HepG2 (cell line): ENCODE measurements around the gene UBE2Q2. TPM values are rescaled to one million over a fixed set of nuclear protein-coding genes. Genes with fewer than 3 reads are reported as not detected.

ENCODE experiments used
- DR1 ChIP-seq: sonication (generic); formaldehyde crosslinking; IDR thresholded peaks from 2 replicates; pipeline ENCODE4 v1.8.0; 2021; ENCODE audit warnings: mild to moderate bottlenecking, missing genetic modification reagents, inconsistent platforms
- HOXA9 ChIP-seq: sonication (generic); formaldehyde crosslinking; IDR thresholded peaks from 2 replicates; pipeline ENCODE4 v1.8.1; 2022; ENCODE audit warnings: missing genetic modification reagents, mild to moderate bottlenecking, moderate library complexity, borderline replicate concordance
- ISX ChIP-seq: sonication (generic); formaldehyde crosslinking; conservative IDR thresholded peaks from 2 replicates; pipeline ENCODE4 v1.5.0; 2020; ENCODE audit warnings: missing genetic modification reagents
- KDM1A ChIP-seq: IDR thresholded peaks from 2 replicates; pipeline ENCODE4 v1.6.1; 2016; ENCODE audit warnings: missing compliant biosample characterization
- SMYD3 ChIP-seq: sonication (generic); formaldehyde crosslinking; IDR thresholded peaks from 2 replicates; pipeline ENCODE4 v1.8.1; 2023; ENCODE audit warnings: mild to moderate bottlenecking, missing genetic modification reagents
- TEAD3 ChIP-seq: optimal IDR thresholded peaks from 2 replicates; pipeline ENCODE3; 2016; ENCODE audit warnings: borderline replicate concordance
- ZMYM3 ChIP-seq: sonication (generic); formaldehyde crosslinking; IDR thresholded peaks from 2 replicates; pipeline ENCODE4 v1.5.1; 2020; ENCODE audit warnings: mild to moderate bottlenecking, missing genetic modification reagents
- polyA plus RNA-seq, 8 experiments: library from polyadenylated mRNA; depleted of rRNA in 3 of 8; stranded (reverse) in 7 of 8; unstranded in 1 of 8; fragments of >200 nt; fragmentation: Illumina TruSeq in 4 of 8; extraction: Trizol in 4 of 8; gene quantifications; 2 replicates each; pipeline versions ENCODE4 v1.2.1 to v1.2.3, GENCODE V29; 2011 to 2016; ENCODE audit warnings: low read depth in 4 of 8, missing spikeins in 1 of 8, mixed read lengths in 1 of 8; ENCODE audit not compliant: insufficient read depth in 1 of 8
- total RNA-seq, 5 experiments: library from RNA; depleted of rRNA; stranded (reverse); fragments of >200 nt; fragmentation: Illumina TruSeq; extraction: Trizol; gene quantifications; 2 replicates each; pipeline ENCODE4 v1.2.3, GENCODE V29; 2016; ENCODE audit warnings: low read depth in 1 of 5
- TF ChIP-seq, protein P1 (sequence below): sonication (generic); formaldehyde crosslinking; IDR thresholded peaks from 2 replicates; pipeline ENCODE4 v1.5.0; 2020; ENCODE audit warnings: mild to moderate bottlenecking, missing genetic modification reagents
- TF ChIP-seq, protein P2 (sequence below), 2 experiments: fragments of 450-650 bp in 1 of 2; sonication (generic) in 1 of 2; formaldehyde crosslinking in 1 of 2; IDR thresholded peaks; 2 replicates each; pipeline versions ENCODE4 v1.6.1 to v1.8.0; 2016 to 2022; ENCODE audit warnings: antibody characterized with exemption in 1 of 2, mild to moderate bottlenecking in 1 of 2, missing genetic modification reagents in 1 of 2
- TF ChIP-seq, protein P3 (sequence below): sonication (generic); formaldehyde crosslinking; IDR thresholded peaks from 2 replicates; pipeline ENCODE4 v1.5.0; 2020; ENCODE audit warnings: mild to moderate bottlenecking, missing genetic modification reagents, moderate library complexity
- TF ChIP-seq, protein P4 (sequence below): sonication (generic); formaldehyde crosslinking; IDR thresholded peaks from 2 replicates; pipeline ENCODE4 v1.5.1; 2020; ENCODE audit warnings: mild to moderate bottlenecking, missing genetic modification reagents, moderate library complexity

The UBE2Q2 gene
- total and polyA plus RNA-seq, 2 of the 13 experiments (the other 11 are each of a cell fraction or from before 2014, with no cell fraction given): 10.6 to 20.4 TPM

DNA sequence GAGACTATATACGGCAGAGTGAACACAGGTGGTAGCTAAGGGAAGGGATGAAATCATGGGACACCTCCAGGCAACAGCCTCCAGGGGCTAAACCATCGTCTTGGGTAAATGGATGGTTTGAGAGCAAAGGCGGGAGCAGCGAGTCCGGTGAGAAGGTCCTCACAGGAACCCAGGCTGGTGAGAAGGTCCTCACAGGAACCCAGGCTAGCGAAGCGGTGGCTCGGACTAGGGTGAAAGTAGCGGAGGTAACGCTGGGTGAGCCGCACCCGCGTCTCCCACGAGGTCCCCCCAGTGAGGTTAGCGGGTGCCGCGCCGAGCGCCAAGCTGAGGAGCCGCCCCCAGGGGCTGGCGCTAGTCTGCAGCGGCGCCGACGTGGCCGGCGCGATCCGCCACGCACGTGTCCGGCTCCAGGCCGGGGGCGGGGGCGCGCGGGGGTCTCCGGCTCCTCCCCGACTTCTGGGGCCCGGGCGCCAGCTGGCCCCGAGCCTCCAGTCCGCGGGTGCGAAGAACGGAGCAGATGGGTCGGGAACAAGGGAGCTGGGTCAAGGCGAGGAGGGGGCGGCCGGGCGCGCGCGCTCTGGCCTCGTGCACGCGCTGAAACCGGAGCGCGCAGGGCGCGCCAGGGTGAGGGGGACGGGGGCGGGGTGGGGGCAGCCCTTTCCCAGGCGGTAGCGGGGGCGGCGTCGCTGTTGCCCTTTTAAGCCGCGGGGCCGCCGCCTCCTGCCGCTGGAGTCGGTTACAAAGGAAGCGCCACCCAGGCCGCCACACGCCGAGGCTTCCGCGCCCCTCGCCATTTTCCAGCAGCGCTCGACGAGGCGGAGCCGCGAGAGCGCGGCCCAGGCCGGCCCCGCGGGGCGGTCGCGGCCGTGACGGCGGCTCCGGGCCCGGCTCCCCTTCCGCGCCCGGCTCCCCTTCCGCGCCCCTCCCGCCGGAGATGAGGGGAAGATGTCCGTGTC, at the start of gene UBE2Q2 (continued):
- TF ChIP-seq, protein P1, sequence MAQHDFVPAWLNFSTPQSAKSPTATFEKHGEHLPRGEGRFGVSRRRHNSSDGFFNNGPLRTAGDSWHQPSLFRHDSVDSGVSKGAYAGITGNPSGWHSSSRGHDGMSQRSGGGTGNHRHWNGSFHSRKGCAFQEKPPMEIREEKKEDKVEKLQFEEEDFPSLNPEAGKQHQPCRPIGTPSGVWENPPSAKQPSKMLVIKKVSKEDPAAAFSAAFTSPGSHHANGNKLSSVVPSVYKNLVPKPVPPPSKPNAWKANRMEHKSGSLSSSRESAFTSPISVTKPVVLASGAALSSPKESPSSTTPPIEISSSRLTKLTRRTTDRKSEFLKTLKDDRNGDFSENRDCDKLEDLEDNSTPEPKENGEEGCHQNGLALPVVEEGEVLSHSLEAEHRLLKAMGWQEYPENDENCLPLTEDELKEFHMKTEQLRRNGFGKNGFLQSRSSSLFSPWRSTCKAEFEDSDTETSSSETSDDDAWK (CRISPR knock-in tag): no peak
- TF ChIP-seq SMYD3 (CRISPR knock-in tag) (no peak), KDM1A (CRISPR knock-in tag) (no peak), TEAD3 (CRISPR knock-in tag) (no peak), ZMYM3 (CRISPR knock-in tag) (no peak), HOXA9 (CRISPR knock-in tag) (no peak), DR1 (CRISPR knock-in tag) (peak; percentile 26; the same call in 1 of the 2 replicates), ISX (0 out of 2 replicates have a peak, but pooled peaks have one; percentile 28)
- TF ChIP-seq, protein P2, sequence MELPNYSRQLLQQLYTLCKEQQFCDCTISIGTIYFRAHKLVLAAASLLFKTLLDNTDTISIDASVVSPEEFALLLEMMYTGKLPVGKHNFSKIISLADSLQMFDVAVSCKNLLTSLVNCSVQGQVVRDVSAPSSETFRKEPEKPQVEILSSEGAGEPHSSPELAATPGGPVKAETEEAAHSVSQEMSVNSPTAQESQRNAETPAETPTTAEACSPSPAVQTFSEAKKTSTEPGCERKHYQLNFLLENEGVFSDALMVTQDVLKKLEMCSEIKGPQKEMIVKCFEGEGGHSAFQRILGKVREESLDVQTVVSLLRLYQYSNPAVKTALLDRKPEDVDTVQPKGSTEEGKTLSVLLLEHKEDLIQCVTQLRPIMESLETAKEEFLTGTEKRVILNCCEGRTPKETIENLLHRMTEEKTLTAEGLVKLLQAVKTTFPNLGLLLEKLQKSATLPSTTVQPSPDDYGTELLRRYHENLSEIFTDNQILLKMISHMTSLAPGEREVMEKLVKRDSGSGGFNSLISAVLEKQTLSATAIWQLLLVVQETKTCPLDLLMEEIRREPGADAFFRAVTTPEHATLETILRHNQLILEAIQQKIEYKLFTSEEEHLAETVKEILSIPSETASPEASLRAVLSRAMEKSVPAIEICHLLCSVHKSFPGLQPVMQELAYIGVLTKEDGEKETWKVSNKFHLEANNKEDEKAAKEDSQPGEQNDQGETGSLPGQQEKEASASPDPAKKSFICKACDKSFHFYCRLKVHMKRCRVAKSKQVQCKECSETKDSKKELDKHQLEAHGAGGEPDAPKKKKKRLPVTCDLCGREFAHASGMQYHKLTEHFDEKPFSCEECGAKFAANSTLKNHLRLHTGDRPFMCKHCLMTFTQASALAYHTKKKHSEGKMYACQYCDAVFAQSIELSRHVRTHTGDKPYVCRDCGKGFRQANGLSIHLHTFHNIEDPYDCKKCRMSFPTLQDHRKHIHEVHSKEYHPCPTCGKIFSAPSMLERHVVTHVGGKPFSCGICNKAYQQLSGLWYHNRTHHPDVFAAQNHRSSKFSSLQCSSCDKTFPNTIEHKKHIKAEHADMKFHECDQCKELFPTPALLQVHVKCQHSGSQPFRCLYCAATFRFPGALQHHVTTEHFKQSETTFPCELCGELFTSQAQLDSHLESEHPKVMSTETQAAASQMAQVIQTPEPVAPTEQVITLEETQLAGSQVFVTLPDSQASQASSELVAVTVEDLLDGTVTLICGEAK (IDR thresholded peaks at IDR 0.05): no peak
- TF ChIP-seq, protein P2 (CRISPR knock-in tag; IDR thresholded peaks at IDR 0.05): peak; percentile 36; the same call in 1 of the 2 replicates
- TF ChIP-seq, protein P3, sequence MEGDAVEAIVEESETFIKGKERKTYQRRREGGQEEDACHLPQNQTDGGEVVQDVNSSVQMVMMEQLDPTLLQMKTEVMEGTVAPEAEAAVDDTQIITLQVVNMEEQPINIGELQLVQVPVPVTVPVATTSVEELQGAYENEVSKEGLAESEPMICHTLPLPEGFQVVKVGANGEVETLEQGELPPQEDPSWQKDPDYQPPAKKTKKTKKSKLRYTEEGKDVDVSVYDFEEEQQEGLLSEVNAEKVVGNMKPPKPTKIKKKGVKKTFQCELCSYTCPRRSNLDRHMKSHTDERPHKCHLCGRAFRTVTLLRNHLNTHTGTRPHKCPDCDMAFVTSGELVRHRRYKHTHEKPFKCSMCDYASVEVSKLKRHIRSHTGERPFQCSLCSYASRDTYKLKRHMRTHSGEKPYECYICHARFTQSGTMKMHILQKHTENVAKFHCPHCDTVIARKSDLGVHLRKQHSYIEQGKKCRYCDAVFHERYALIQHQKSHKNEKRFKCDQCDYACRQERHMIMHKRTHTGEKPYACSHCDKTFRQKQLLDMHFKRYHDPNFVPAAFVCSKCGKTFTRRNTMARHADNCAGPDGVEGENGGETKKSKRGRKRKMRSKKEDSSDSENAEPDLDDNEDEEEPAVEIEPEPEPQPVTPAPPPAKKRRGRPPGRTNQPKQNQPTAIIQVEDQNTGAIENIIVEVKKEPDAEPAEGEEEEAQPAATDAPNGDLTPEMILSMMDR (CRISPR knock-in tag): no peak
- TF ChIP-seq, protein P4, sequence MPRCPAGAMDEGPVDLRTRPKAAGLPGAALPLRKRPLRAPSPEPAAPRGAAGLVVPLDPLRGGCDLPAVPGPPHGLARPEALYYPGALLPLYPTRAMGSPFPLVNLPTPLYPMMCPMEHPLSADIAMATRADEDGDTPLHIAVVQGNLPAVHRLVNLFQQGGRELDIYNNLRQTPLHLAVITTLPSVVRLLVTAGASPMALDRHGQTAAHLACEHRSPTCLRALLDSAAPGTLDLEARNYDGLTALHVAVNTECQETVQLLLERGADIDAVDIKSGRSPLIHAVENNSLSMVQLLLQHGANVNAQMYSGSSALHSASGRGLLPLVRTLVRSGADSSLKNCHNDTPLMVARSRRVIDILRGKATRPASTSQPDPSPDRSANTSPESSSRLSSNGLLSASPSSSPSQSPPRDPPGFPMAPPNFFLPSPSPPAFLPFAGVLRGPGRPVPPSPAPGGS (CRISPR knock-in tag): peak; percentile 71; the same call in 1 of the 2 replicates
